T-helper 17 cell (primary cell): ENCODE measurements around the gene VSIR. TPM values are rescaled to one million over a fixed set of nuclear protein-coding genes. Genes with fewer than 3 reads are reported as not detected.
A peak's percentile ranks its signal among the peaks of the same experiment; 100 is the strongest.

ENCODE experiments used
- ATAC-seq: fragments of 150-1000 bp; cut with Tn5 transposase; 2 replicates; pipeline ENCODE4 v1.10.0; 2021; ENCODE audit warnings: mild to moderate bottlenecking, moderate library complexity
- DNase-seq, 3 donors: peaks; one replicate each; pipeline versions ENCODE4 v3.0.0 to v3.0.0-alpha.2; 2020 to 2021
- H3K9me3 ChIP-seq: one replicate; pipeline ENCODE4 v1.7.0; 2013; ENCODE audit warnings: low read length, mild to moderate bottlenecking; ENCODE audit not compliant: control insufficient read depth, poor library complexity, severe bottlenecking
- H3K27ac Mint-ChIP-seq: one replicate; pipeline ENCODE4 v1.8.0; 2022; ENCODE audit warnings: mild to moderate bottlenecking, moderate library complexity, mixed read lengths
- H3K27me3 Mint-ChIP-seq: one replicate; pipeline ENCODE4 v1.8.0; 2022; ENCODE audit warnings: mixed read lengths
- H3K36me3 Mint-ChIP-seq: one replicate; pipeline ENCODE4 v1.8.0; 2022; ENCODE audit warnings: low read depth, mixed read lengths
- H3K4me1 Mint-ChIP-seq: one replicate; pipeline ENCODE4 v1.8.0; 2022; ENCODE audit warnings: mild to moderate bottlenecking, mixed read lengths
- H3K4me3 Mint-ChIP-seq: one replicate; pipeline ENCODE4 v1.8.0; 2022; ENCODE audit warnings: mild to moderate bottlenecking, moderate library complexity, mixed read lengths
- total RNA-seq, 4 donors: library from RNA in 2 of 4; stranded (reverse) in 2 of 4; gene quantifications; one replicate each; pipeline ENCODE4 v1.2.3 and lab custom pipeline; 2022 to 2026

Gene VSIR
- total RNA-seq, 2 donors from 2014 or later = 119 to 124 TPM

- no peak overlapping the region for H3K4me3 Mint-ChIP-seq
- H3K36me3 Mint-ChIP-seq = no peaks in the 10 kb centered on the region
- H3K27me3 Mint-ChIP-seq = no peaks in the 10 kb centered on the region
- H3K27ac Mint-ChIP-seq = peak overlapping the region; percentile 54
- ATAC-seq (no peak), DNase-seq (no peak)
- no peaks in the 10 kb centered on the region for H3K9me3 ChIP-seq
- peaks cover 31% of the 10 kb centered on the region for H3K4me1 Mint-ChIP-seq
These were observed 66.0 kb downstream of the VSIR start for GRCh38 chr10:71707240-71707789.

GRCh38 chr10:71706216-71707121, 66.9 kb downstream of the VSIR start:
- H3K36me3 Mint-ChIP-seq = no peaks in the 10 kb centered on the region
- ATAC-seq = no peak
- no peak overlapping the region for H3K27ac Mint-ChIP-seq
- no peaks in the 10 kb centered on the region for H3K27me3 Mint-ChIP-seq
- H3K4me1 Mint-ChIP-seq = peaks cover 24% of the 10 kb centered on the region
- no peaks in the 10 kb centered on the region for H3K9me3 ChIP-seq
- H3K4me3 Mint-ChIP-seq = no peak overlapping the region
- no peak for DNase-seq

- H3K27ac Mint-ChIP-seq = peak overlapping the region; percentile 62
- ATAC-seq = no peak
- H3K36me3 Mint-ChIP-seq = no peaks in the 10 kb centered on the region
- no peak overlapping the region for H3K4me3 Mint-ChIP-seq
- DNase-seq = no peak
- H3K4me1 Mint-ChIP-seq = peaks cover 19% of the 10 kb centered on the region
- H3K27me3 Mint-ChIP-seq = no peaks in the 10 kb centered on the region
- H3K9me3 ChIP-seq = no peaks in the 10 kb centered on the region
These were observed 67.7 kb downstream of the VSIR start for GRCh38 chr10:71705582-71705981.

DNA sequence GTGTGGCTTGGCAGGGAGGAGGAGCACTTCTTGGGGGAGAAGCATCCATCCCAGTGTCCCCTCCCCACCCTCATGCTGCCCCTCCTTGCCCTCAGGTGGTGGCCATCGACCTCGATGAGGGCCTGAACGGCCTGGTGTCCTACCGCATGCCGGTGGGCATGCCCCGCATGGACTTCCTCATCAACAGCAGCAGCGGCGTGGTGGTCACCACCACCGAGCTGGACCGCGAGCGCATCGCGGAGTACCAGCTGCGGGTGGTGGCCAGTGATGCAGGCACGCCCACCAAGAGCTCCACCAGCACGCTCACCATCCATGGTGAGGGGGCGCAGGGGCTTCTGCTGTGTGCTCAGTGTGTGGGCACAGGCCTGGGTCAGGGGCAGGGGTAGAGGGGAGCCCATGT, 68.5 kb downstream of the VSIR start:
- Mint-ChIP-seq H3K4me1 (peaks cover 18% of the 10 kb centered on the region), H3K27me3 (no peaks in the 10 kb centered on the region), H3K27ac (no peak overlapping the region), H3K4me3 (no peak overlapping the region), H3K36me3 (no peaks in the 10 kb centered on the region)
- ATAC-seq (no peak), DNase-seq (no peak)
- no peaks in the 10 kb centered on the region for H3K9me3 ChIP-seq

DNA sequence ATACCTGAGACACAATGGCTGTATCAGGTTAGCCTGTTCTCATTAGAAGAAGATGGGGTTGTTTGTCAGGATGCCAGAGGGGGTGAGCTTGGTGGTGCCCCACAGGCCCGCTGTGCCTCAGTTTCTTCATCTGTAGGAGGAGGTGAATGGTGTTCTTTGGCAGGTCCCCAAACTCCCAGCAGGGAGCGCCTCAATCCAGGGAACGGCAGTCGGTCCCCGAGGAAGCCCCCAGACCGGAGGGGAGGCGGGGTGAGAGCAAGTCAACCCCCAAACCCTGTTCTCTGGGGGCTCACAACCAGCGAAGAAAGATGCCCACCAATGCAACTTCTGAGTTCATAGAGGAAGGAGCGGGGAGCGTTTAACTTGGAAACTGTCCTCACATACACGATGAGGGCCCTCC, 69.7 kb downstream of the VSIR start:
- Mint-ChIP-seq H3K36me3 (no peaks in the 10 kb centered on the region), H3K27me3 (no peaks in the 10 kb centered on the region), H3K4me1 (peaks cover 12% of the 10 kb centered on the region), H3K27ac (no peak overlapping the region), H3K4me3 (no peak overlapping the region)
- ATAC-seq = no peak
- H3K9me3 ChIP-seq = no peaks in the 10 kb centered on the region
- DNase-seq = no peak

GRCh38 chr10:71701496-71702132, 71.7 kb downstream of the VSIR start:
- H3K27me3 Mint-ChIP-seq = no peaks in the 10 kb centered on the region
- no peak for ATAC-seq
- no peaks in the 10 kb centered on the region for H3K36me3 Mint-ChIP-seq
- no peaks in the 10 kb centered on the region for H3K9me3 ChIP-seq
- H3K4me1 Mint-ChIP-seq = peaks cover 8% of the 10 kb centered on the region
- no peak overlapping the region for H3K4me3 Mint-ChIP-seq
- no peak for DNase-seq
- H3K27ac Mint-ChIP-seq = no peak overlapping the region

- no peak for ATAC-seq
- peaks cover 8% of the 10 kb centered on the region for H3K4me1 Mint-ChIP-seq
- no peaks in the 10 kb centered on the region for H3K36me3 Mint-ChIP-seq
- no peaks in the 10 kb centered on the region for H3K27me3 Mint-ChIP-seq
- H3K9me3 ChIP-seq = no peaks in the 10 kb centered on the region
- H3K27ac Mint-ChIP-seq = no peak overlapping the region
- no peak overlapping the region for H3K4me3 Mint-ChIP-seq
- DNase-seq = no peak
These were observed 72.5 kb downstream of the VSIR start for GRCh38 chr10:71700731-71701368.

- Mint-ChIP-seq H3K27me3 (no peaks in the 10 kb centered on the region), H3K4me1 (peaks cover 18% of the 10 kb centered on the region), H3K27ac (peak overlapping the region; percentile 11), H3K4me3 (no peak overlapping the region), H3K36me3 (no peaks in the 10 kb centered on the region)
- ATAC-seq = no peak
- no peaks in the 10 kb centered on the region for H3K9me3 ChIP-seq
- DNase-seq = no peak
These were observed 74.6 kb downstream of the VSIR start for GRCh38 chr10:71698737-71699136.

DNA sequence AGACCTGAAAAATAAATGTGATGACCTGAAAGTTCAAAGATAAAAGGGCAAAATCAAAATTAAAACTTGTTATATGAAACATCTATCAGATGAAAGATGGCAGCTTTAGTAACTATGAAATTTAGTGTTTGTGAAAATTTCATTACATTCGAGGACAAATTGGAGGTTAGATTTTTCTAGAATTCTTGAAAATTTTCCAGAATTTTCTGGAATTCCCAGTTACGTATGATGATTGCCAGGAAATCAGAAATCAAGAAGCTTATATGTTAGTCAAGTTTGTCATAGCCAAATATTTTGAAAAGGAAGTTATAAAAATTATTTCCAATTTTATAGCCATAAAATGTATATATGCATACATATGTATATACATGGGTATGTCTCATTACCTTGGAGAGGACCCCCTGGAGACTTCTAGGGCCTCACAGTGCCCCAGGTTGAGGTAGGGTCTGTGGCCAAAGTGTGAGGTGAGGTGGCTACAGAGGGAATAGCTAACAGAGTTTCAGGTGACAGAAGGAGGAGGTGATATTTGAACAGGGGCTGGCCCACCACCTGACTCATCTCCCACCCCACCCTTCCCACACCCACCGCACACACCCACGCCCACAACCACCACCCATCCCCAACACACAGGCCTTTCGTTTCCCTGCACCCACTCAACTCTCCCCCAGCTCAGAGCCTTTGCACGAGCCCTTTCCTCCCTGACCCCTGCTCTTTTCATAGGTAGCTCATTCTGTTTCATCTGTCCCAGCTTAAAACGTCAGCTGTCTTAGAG, 75.2 kb downstream of the VSIR start:
- Mint-ChIP-seq H3K4me3 (no peak overlapping the region), H3K27me3 (no peaks in the 10 kb centered on the region), H3K27ac (peak overlapping the region; percentile 11), H3K36me3 (no peaks in the 10 kb centered on the region), H3K4me1 (peaks cover 20% of the 10 kb centered on the region)
- peak; percentile 28 for ATAC-seq
- H3K9me3 ChIP-seq = no peaks in the 10 kb centered on the region
- no peak for DNase-seq

Other genes with a start within 250 kb of the VSIR start
- under 1 TPM; 0.31 to 0.37 TPM for gene C10orf105, start 53.7 kb downstream of the VSIR start, total RNA-seq
- 100 to 1,000 TPM; 225 to 235 TPM for gene PSAP, start 77.7 kb upstream of the VSIR start, total RNA-seq
- gene CHST3, start 190.9 kb upstream of the VSIR start, total RNA-seq = not detected